H1 (cell line): ENCODE results near the gene PAEP. TPM values are rescaled to one million over a fixed set of nuclear protein-coding genes. Genes with fewer than 3 reads are reported as not detected.

Source experiments
- E2F6 ChIP-seq: IDR thresholded peaks from 2 replicates; pipeline ENCODE4 v1.6.1; 2012; ENCODE audit warnings: inconsistent platforms
- polyA plus RNA-seq, 7 experiments: library from polyadenylated mRNA; depleted of rRNA in 3 of 7; stranded (reverse) in 5 of 7; unstranded in 2 of 7; fragments of >200 nt in 5 of 7; fragments of 200-250 nt in 2 of 7; gene quantifications; 1 replicate in 5 of 7; 2 replicates in 1 of 7; 4 replicates in 1 of 7; pipeline versions ENCODE4 v1.2.1 to v1.2.3, GENCODE V29; 2011 to 2013; ENCODE audit warnings: missing spikeins in 2 of 7, mixed read lengths in 2 of 7
- total RNA-seq: library from RNA; stranded (reverse); fragmentation: NEBNext Ultra II Directional; extraction: Animal tissue kit (Norgen Biotek cat#: 25700); gene quantifications from 2 replicates; pipeline ENCODE4 v1.2.1, GENCODE V29; 2021

Gene PAEP
- total and polyA plus RNA-seq, 2 of the 8 experiments (the other 6 are each of a cell fraction or from before 2014, with no cell fraction given): not detected

GRCh38 chr9:135555910-135556309 lies 5.6 kb upstream of the PAEP start (continued):
- TF ChIP-seq E2F6: no peak
